HCT116 (cell line): Measurements from ENCODE around the gene UGDH.
"Not testable (repeated sequence)": the region's sequence is repeated elsewhere in the genome, so short reads cannot be mapped to it uniquely, and the experiment has no call there.

ENCODE experiments used
- CEBPB ChIP-seq: IDR thresholded peaks from 2 replicates; pipeline ENCODE4 v1.6.1; 2012; ENCODE audit warnings: low read depth
- CTCF ChIP-seq, 3 experiments: fragments of 200-600 bp in 1 of 3; sonication (generic) in 1 of 3; IDR thresholded peaks in 2 of 3; conservative IDR thresholded peaks in 1 of 3; 2 replicates each; pipeline ENCODE4 v1.5.1; 2012 to 2017; ENCODE audit warnings: low read depth in 2 of 3, low read length in 2 of 3, antibody characterized with exemption in 1 of 3, borderline replicate concordance in 1 of 3, control low read depth in 1 of 3, mild to moderate bottlenecking in 1 of 3, mixed read lengths in 1 of 3, mixed run types in 1 of 3, moderate library complexity in 1 of 3; ENCODE audit not compliant: insufficient read depth in 1 of 3
- EZH2 ChIP-seq: fragments of 200-600 bp; sonication (generic); IDR thresholded peaks from 2 replicates; pipeline ENCODE4 v1.6.1; 2017; ENCODE audit warnings: antibody characterized with exemption, mixed run types
- POLR2A ChIP-seq: IDR thresholded peaks from 2 replicates; pipeline ENCODE4 v1.7.0; 2011; ENCODE audit warnings: borderline replicate concordance; ENCODE audit not compliant: insufficient read depth, insufficient read length; ENCODE audit errors: extremely low read depth
- POLR2AphosphoS5 ChIP-seq: IDR thresholded peaks from 2 replicates; pipeline ENCODE4 v1.6.1; 2011; ENCODE audit warnings: mild to moderate bottlenecking, low read depth, low read length, moderate library complexity
- REST ChIP-seq: IDR thresholded peaks from 2 replicates; pipeline ENCODE4 v1.6.1; 2012; ENCODE audit warnings: low read depth
- YY1 ChIP-seq: IDR thresholded peaks from 2 replicates; pipeline ENCODE4 v1.6.1; 2011; ENCODE audit warnings: low read length, low read depth, moderate library complexity, mild to moderate bottlenecking; ENCODE audit not compliant: insufficient replicate concordance; ENCODE audit errors: extremely low read depth

GRCh38 chr4:39532237-39532636 lies 5.0 kb upstream of the UGDH start:
- not testable (repeated sequence) for TF ChIP-seq CTCF (IDR thresholded peaks at IDR 0.05 in 2 of 3, conservative IDR thresholded peaks at IDR 0.05 in 1 of 3; ENCODE audit: borderline replicate concordance in 1 of 3, insufficient read depth in 1 of 3, low read depth in 2 of 3, low read length in 2 of 3); CEBPB; POLR2A; EZH2; REST; POLR2AphosphoS5; YY1
